Measurements from ENCODE around the gene ERC2.

The ERC2 gene

DNA sequence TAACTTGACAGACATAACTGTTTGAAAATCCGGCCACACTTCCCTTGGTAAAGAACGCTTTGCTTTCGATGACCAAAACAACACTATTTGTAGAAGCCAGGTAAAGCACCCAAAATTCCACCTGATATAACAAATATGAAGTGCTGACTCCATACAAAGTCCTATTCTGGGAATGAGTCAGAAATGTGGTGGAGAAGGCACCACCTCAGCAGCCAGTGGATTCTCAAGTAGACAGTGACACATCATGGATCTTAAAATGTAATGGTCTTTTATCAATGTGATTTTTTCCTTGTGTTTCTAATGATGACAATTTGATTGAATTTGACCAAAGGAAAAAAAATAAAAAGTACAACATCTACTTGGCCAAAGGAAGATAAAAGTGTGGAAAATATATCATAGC, 846.2 kb downstream of the ERC2 start:
- Histone ChIP-seq H3K4me1 (ENCODE audit: control insufficient read depth, insufficient read depth, low read length) (peaks cover 20% of the 10 kb centered on the region), H3K4me3 (ENCODE audit: low read depth, low read length) (no peak overlapping the region), H3K27ac (ENCODE audit: extremely low read depth, low read depth, low read length) (no peak overlapping the region; the same call in 1 of the 2 replicates), H3K9me3 (ENCODE audit: control insufficient read depth, insufficient read depth, low read depth, low read length) (no peaks in the 10 kb centered on the region), H3K36me3 (ENCODE audit: control insufficient read depth in 2 of 2, insufficient read depth in 1 of 2, low read length in 2 of 2) (no peaks in the 10 kb centered on the region)
- TF ChIP-seq ZNF155 (tag by site-specific recombination; IDR thresholded peaks at IDR 0.05) = no peak
- peak; percentile 29 for TF ChIP-seq ZNF654 (tag by site-specific recombination; IDR thresholded peaks at IDR 0.05; ENCODE audit: low read depth)
- TF ChIP-seq ZSCAN23 (tag by site-specific recombination; IDR thresholded peaks at IDR 0.05) = no peak
- POLR2A ChIA-PET = no interaction called here
- CTCF ChIA-PET = no interaction called here

DNA sequence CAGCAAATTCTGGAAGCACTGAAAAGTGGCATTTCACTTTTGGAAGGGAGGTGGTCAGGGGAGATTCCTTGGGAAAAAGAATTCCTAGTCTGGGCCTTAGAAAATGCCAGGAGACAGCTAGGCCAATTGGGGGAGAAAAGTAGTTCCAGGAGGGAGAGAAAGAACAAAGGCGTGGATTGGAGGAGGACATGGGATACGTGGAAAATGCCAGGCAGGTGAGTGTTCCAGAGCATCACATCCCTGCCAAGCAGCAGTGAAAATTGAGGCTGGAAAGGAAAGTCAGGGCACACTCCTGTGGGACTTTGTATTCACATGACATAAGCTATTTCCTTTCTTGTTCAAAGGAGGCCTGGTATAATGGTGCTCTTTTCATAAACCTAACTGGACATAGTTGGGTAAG, 846.6 kb downstream of the ERC2 start:
- Histone ChIP-seq H3K9me3 (ENCODE audit: control insufficient read depth, insufficient read depth, low read depth, low read length) (no peaks in the 10 kb centered on the region), H3K36me3 (ENCODE audit: control insufficient read depth in 2 of 2, insufficient read depth in 1 of 2, low read length in 2 of 2) (no peaks in the 10 kb centered on the region), H3K27ac (ENCODE audit: extremely low read depth, low read depth, low read length) (peak overlapping the region; percentile 59), H3K4me1 (ENCODE audit: control insufficient read depth, insufficient read depth, low read length) (peaks cover 20% of the 10 kb centered on the region), H3K4me3 (ENCODE audit: low read depth, low read length) (no peak overlapping the region)
- no peak for TF ChIP-seq ZNF561 (tag by site-specific recombination; IDR thresholded peaks at IDR 0.05; ENCODE audit: borderline replicate concordance)
- TF ChIP-seq ZNF202 (tag by site-specific recombination; IDR thresholded peaks at IDR 0.05; ENCODE audit: borderline replicate concordance) = no peak
- TF ChIP-seq ZBTB7A (tag by site-specific recombination; IDR thresholded peaks at IDR 0.05; ENCODE audit: low read depth) = no peak
- POLR2A ChIA-PET = no interaction called here
- CTCF ChIA-PET = no interaction called here

DNA sequence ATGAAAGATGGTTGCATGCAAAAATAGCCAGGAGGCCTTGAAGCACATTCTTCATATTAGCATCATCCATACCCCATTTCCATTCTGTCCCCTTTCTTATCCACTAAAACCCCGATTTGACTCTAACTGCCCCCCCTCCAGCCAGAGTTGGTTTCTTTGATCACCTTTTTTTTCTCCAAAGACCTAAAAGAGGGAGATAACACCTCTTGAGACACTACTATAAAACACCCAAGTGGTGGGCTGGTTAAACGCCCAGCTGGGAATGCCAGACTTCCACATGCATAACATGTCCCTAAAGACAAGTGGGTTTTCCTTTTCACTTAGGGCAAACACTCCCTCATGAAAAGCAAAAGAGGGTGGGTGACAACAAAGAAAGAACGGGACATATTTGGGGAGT, 847.2 kb downstream of the ERC2 start:
- Histone ChIP-seq H3K36me3 (ENCODE audit: control insufficient read depth in 2 of 2, insufficient read depth in 1 of 2, low read length in 2 of 2) (no peaks in the 10 kb centered on the region), H3K4me1 (ENCODE audit: control insufficient read depth, insufficient read depth, low read length) (peaks cover 20% of the 10 kb centered on the region), H3K9me3 (ENCODE audit: control insufficient read depth, insufficient read depth, low read depth, low read length) (no peaks in the 10 kb centered on the region), H3K27ac (ENCODE audit: extremely low read depth, low read depth, low read length) (peak overlapping the region; percentile 59), H3K4me3 (ENCODE audit: low read depth, low read length) (no peak overlapping the region)
- ChIA-PET CTCF (interaction anchor here (0.6 to 1.0 kb wide), 2 partner anchors 11 to 137 kb away, joined by 3 to 4 read pairs; no protein-coding TSS in a partner anchor), POLR2A (no interaction called here)
- TF ChIP-seq ZXDB (tag by site-specific recombination; IDR thresholded peaks at IDR 0.05) = 0 out of 2 replicates have a peak, but pooled peaks have one; percentile 5
- no peak for TF ChIP-seq ZNF157 (tag by site-specific recombination; IDR thresholded peaks at IDR 0.05)
- TF ChIP-seq, protein P1, sequence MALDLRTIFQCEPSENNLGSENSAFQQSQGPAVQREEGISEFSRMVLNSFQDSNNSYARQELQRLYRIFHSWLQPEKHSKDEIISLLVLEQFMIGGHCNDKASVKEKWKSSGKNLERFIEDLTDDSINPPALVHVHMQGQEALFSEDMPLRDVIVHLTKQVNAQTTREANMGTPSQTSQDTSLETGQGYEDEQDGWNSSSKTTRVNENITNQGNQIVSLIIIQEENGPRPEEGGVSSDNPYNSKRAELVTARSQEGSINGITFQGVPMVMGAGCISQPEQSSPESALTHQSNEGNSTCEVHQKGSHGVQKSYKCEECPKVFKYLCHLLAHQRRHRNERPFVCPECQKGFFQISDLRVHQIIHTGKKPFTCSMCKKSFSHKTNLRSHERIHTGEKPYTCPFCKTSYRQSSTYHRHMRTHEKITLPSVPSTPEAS (tag by site-specific recombination; IDR thresholded peaks at IDR 0.05) = no peak
- no peak for TF ChIP-seq ZNF19 (tag by site-specific recombination; IDR thresholded peaks at IDR 0.05; ENCODE audit: low read depth)
- TF ChIP-seq ZNF214 (tag by site-specific recombination; IDR thresholded peaks at IDR 0.05; ENCODE audit: borderline replicate concordance) = no peak
- 0 out of 2 replicates have a peak, but pooled peaks have one; percentile 8 for TF ChIP-seq ZBTB8A (tag by site-specific recombination; IDR thresholded peaks at IDR 0.05)
- no peak for TF ChIP-seq ZBTB7A (tag by site-specific recombination; IDR thresholded peaks at IDR 0.05; ENCODE audit: low read depth)
- no peak for TF ChIP-seq ZFP41 (tag by site-specific recombination; IDR thresholded peaks at IDR 0.05; ENCODE audit: borderline replicate concordance)
- TF ChIP-seq FEZF1 (tag by site-specific recombination; IDR thresholded peaks at IDR 0.05) = peak; percentile 4; the same call in 1 of the 2 replicates
- no peak for TF ChIP-seq ZNF391 (tag by site-specific recombination; IDR thresholded peaks at IDR 0.05; ENCODE audit: borderline replicate concordance, low read depth)

DNA sequence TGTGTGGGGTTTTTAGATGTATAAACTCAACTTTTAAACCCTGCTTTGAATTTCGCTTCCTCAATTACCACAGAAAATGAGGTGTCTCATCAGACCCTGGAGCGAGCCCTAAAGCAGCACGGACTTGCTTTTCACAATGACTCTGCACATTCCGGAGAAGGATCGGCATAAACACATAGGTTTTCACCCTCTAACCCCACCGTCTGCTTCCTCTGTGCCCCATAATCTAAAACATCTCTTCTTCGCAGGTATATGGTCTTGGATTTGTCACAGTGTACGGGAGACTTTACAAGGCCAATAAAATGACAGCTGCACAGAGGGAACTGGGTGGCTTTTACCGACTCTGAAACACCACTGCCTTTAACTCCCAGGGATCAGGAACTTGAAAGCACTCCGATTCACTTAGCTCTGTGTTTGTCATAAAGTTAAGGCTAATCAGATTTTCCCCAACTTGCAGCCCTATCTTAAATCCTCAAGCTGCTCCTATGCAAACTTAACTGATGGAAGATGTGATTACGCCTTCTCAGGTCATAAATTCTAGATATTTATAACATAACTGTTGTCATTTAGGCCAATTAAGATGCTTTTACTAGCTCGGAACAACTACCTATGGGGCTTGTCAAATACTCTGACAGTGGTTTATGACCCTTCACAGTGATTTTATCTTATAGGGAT, 847.8 kb downstream of the ERC2 start:
- ChIA-PET CTCF (interaction anchor here (0.6 to 1.0 kb wide), 2 partner anchors 11 to 138 kb away, joined by 3 to 4 read pairs; no protein-coding TSS in a partner anchor), POLR2A (no interaction called here)
- peak overlapping the region; percentile 59 for H3K27ac ChIP-seq (ENCODE audit: extremely low read depth, low read depth, low read length)
- H3K9me3 ChIP-seq (ENCODE audit: control insufficient read depth, insufficient read depth, low read depth, low read length) = no peaks in the 10 kb centered on the region
- no peak overlapping the region for H3K4me3 ChIP-seq (ENCODE audit: low read depth, low read length)
- H3K4me1 ChIP-seq (ENCODE audit: control insufficient read depth, insufficient read depth, low read length) = peaks cover 20% of the 10 kb centered on the region
- H3K36me3 ChIP-seq (ENCODE audit: control insufficient read depth in 2 of 2, insufficient read depth in 1 of 2, low read length in 2 of 2) = no peaks in the 10 kb centered on the region
- TF ChIP-seq FEZF1 (tag by site-specific recombination; IDR thresholded peaks at IDR 0.05) (peak; percentile 90), ZNF549 (tag by site-specific recombination; IDR thresholded peaks at IDR 0.05) (0 out of 2 replicates have a peak, but pooled peaks have one; percentile 15), TCF7L2 (IDR thresholded peaks at IDR 0.05; ENCODE audit: borderline replicate concordance, low read depth, low read length) (peak; percentile 93), ZNF596 (tag by site-specific recombination; IDR thresholded peaks at IDR 0.05) (no peak), ZNF37A (tag by site-specific recombination; IDR thresholded peaks at IDR 0.05) (no peak), ZNF610 (tag by site-specific recombination; IDR thresholded peaks at IDR 0.05; ENCODE audit: borderline replicate concordance) (peak; percentile 56; the same call in 1 of the 2 replicates), ZXDB (tag by site-specific recombination; IDR thresholded peaks at IDR 0.05) (0 out of 2 replicates have a peak, but pooled peaks have one; percentile 38), ZNF140 (tag by site-specific recombination; IDR thresholded peaks at IDR 0.05) (no peak), ZBTB17 (tag by site-specific recombination; IDR thresholded peaks at IDR 0.05) (peak; percentile 51; the same call in 1 of the 2 replicates)
- TF ChIP-seq, protein P2, sequence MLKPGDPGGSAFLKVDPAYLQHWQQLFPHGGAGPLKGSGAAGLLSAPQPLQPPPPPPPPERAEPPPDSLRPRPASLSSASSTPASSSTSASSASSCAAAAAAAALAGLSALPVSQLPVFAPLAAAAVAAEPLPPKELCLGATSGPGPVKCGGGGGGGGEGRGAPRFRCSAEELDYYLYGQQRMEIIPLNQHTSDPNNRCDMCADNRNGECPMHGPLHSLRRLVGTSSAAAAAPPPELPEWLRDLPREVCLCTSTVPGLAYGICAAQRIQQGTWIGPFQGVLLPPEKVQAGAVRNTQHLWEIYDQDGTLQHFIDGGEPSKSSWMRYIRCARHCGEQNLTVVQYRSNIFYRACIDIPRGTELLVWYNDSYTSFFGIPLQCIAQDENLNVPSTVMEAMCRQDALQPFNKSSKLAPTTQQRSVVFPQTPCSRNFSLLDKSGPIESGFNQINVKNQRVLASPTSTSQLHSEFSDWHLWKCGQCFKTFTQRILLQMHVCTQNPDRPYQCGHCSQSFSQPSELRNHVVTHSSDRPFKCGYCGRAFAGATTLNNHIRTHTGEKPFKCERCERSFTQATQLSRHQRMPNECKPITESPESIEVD (tag by site-specific recombination; IDR thresholded peaks at IDR 0.05) = peak; percentile 87
- TF ChIP-seq, protein P3, sequence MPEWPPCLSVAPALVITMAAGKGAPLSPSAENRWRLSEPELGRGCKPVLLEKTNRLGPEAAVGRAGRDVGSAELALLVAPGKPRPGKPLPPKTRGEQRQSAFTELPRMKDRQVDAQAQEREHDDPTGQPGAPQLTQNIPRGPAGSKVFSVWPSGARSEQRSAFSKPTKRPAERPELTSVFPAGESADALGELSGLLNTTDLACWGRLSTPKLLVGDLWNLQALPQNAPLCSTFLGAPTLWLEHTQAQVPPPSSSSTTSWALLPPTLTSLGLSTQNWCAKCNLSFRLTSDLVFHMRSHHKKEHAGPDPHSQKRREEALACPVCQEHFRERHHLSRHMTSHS (tag by site-specific recombination; IDR thresholded peaks at IDR 0.05) = peak; percentile 42; the same call in 1 of the 2 replicates

Data from HEK293 (cell line).